ENCODE measurements around the gene DCX. TPM values are rescaled to one million over a fixed set of nuclear protein-coding genes. Genes with fewer than 3 reads are reported as not detected.

The DCX gene
- polyA plus RNA-seq, 3 donors: 0.01 to 0.05 TPM; not detected in 1

DNA sequence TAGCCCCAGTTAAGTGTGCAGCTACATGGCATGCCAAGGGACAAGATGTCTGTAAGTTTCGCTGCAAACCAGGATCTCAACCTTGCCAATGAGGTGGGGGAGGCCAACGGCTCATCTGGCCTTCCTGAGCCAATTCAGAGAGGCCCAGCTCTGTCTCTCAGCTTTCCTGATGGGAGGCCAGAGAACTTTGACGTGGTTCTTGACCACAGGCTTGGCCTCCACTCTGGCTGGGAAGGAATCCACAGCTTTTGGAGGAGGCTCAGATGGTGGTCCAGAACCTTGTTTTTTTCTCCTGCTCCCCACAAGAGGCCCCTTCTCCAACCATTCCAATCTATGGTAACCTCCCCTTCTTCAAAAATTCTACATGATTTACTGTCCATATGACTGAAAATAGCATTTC is 151.5 kb downstream of the DCX start:
- H3K27ac ChIP-seq (ENCODE audit: low read depth, low read length): no peak overlapping the region
- WGBS, 3 donors: 48 to 86% (median 78%) methylated on average over 3 of the region's 3 CpGs

GRCh38 chrX:111259559-111259958 is 152.4 kb downstream of the DCX start:
- 56 to 82% (median 71%) methylated on average over 3 of the region's 3 CpGs for WGBS, 3 donors
- H3K27ac ChIP-seq (ENCODE audit: low read depth, low read length): no peak overlapping the region

- 50 to 76% (median 59%) methylated on average over 3 of the region's 3 CpGs for WGBS, 3 donors
- no peak overlapping the region for H3K27ac ChIP-seq (ENCODE audit: low read depth, low read length)
Measured at GRCh38 chrX:111257733-111258132, 154.3 kb downstream of the DCX start.

DNA sequence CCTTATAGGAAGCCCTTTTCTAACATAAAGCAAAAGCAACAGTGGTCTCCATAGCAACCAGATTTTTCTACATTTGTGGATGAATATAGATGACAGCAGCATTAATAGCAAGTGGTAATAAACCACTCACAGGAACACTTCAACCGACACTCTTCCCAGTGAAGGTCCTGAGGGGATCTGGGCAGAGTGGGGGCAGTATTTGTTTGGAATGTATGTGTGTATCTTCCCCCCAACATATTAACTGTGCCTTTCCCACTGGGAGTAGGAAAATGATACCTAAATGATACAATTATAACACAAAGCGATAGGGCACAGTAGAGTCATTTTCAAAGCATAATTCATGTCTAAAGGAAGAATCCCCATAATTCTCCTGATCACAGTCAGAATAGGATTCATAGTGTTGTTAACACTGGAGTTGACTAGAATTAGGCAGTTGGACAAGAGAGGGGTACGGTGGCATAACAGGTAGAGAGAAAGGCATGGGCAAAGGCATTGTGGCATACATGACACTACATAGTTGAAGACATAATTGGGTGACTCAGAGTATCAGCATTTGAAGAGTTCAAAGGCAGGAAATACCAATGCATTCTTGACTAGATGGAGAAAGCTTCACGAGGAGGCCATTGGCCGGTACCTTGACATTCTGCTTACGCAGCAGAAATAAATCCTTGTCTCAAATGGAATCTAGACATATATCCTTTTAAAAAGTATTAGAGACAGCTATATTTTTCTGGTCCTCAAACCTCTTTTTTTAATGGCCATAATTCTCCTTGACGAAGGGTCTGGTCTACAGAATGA is 156.9 kb downstream of the DCX start:
- H3K27ac ChIP-seq (ENCODE audit: low read depth, low read length): no peak overlapping the region
- WGBS, 3 donors: 78 to 91% (median 89%) methylated on average over 7 of the region's 7 CpGs

DNA sequence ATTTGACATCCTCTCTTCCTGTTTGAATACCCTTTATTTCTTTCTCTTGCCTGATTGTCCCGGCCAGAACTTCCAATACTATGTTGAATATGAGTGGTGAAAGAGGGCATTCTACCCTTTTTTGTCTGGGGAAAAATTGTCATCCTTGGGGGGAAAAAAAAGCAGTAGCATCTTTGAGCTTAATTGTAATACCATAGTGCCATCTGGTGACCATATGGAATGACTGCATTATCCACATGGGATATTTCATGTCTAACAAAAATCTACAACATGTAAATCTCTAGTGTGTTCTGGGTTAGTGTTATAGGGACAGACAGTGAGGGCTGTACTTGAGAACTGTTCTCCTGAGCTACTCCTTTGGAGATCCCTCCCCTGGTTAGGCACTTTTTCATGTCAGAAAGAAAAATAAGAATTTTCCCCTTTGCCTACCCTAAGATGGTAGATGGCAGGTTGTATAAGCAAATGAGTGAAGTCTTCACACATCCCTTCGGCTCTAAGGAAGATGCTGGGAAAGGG is 167.7 kb downstream of the DCX start:
- 30 to 56% (median 38%) methylated on average over 2 of the region's 2 CpGs for WGBS, 3 donors
- H3K27ac ChIP-seq (ENCODE audit: low read depth, low read length): no peak overlapping the region

Other genes with a start within 250 kb of the DCX start
- gene CAPN6, start 141.7 kb downstream of the DCX start, polyA plus RNA-seq: 1 to 10 TPM in 2 of 3 donors, under 1 TPM in 1; 0.24 to 4.3 (median 2.2) TPM
- not detected for gene SERTM2, start 99.5 kb upstream of the DCX start, polyA plus RNA-seq

Measured in adipose tissue (tissue), 3 donors.